ENCODE measurements around the gene KCTD3. TPM values are rescaled to one million over a fixed set of nuclear protein-coding genes. Genes with fewer than 3 reads are reported as not detected.

Gene KCTD3
- total RNA-seq, 1 donor from 2014 or later: 53.7 TPM

- Mint-ChIP-seq H3K9me3 (no peaks in the 10 kb centered on the region), H3K36me3 (peaks cover 5% of the 10 kb centered on the region), H3K27ac (peak overlapping the region; percentile 41), H3K4me3 (peak overlapping the region; percentile 95), H3K27me3 (no peaks in the 10 kb centered on the region), H3K4me1 (ENCODE audit: unreplicated experiment) (peaks cover 30% of the 10 kb centered on the region)
- no peak for DNase-seq (ENCODE audit: extremely low spot score, unreplicated experiment)
- TF ChIP-seq, protein P1, sequence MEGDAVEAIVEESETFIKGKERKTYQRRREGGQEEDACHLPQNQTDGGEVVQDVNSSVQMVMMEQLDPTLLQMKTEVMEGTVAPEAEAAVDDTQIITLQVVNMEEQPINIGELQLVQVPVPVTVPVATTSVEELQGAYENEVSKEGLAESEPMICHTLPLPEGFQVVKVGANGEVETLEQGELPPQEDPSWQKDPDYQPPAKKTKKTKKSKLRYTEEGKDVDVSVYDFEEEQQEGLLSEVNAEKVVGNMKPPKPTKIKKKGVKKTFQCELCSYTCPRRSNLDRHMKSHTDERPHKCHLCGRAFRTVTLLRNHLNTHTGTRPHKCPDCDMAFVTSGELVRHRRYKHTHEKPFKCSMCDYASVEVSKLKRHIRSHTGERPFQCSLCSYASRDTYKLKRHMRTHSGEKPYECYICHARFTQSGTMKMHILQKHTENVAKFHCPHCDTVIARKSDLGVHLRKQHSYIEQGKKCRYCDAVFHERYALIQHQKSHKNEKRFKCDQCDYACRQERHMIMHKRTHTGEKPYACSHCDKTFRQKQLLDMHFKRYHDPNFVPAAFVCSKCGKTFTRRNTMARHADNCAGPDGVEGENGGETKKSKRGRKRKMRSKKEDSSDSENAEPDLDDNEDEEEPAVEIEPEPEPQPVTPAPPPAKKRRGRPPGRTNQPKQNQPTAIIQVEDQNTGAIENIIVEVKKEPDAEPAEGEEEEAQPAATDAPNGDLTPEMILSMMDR (conservative IDR thresholded peaks at IDR 0.05): no peak
These were observed 3.1 kb downstream of the KCTD3 start for GRCh38 chr1:215569986-215570824.

DNA sequence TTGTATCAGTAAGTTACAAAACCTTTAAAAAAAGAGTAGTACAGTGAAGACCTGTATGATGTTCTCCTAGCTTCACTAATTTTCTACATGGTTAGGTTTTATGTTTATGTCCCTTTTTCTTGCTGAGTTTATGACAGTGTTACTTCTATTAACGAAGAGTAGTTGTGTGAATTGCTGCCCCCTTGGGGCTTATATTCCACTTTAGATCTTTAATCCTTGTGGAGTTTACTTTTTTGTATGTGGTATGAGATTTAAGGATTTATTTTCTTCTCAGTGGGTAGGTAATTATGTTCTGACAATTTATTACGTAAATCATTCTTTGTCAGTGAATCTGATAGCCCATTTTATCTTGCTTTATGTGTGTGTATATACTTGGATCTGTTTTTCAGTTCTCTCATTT, 14.8 kb downstream of the KCTD3 start:
- Mint-ChIP-seq H3K27ac (peak overlapping the region; percentile 43), H3K36me3 (peaks cover 65% of the 10 kb centered on the region), H3K9me3 (peaks cover 7% of the 10 kb centered on the region), H3K4me1 (ENCODE audit: unreplicated experiment) (no peaks in the 10 kb centered on the region), H3K4me3 (no peak overlapping the region), H3K27me3 (no peaks in the 10 kb centered on the region)
- TF ChIP-seq, protein P1 (conservative IDR thresholded peaks at IDR 0.05): no peak
- DNase-seq (ENCODE audit: extremely low spot score, unreplicated experiment): no peak

DNA sequence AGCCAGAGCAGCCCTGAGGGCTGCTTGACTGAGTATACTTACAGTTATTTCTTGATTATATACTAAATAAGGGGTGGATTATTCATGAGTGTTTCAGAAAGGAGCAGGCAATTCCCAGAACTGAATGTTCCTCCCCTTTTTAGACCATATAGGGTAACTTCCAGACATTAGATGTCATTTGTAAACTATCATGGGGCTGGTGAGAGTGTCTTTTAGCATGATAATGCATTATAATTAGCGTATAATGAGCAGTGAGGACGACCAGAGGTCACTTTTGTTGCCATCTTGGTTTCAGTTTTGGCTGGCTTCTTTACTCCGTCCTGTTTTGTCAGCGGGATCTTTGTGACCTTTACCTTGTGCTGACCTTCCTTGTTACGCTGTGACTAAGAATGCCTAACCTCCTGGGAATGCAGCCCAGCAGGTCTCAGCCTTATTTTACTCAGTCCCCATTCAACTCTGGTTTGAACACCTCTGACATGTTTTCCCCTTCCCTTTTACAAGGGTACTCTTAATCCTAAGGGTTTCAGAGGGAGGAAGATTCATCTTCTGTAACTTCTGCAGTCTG, 16.2 kb downstream of the KCTD3 start:
- Mint-ChIP-seq H3K27ac (peak overlapping the region; percentile 94), H3K4me3 (peak overlapping the region; percentile 69), H3K27me3 (no peaks in the 10 kb centered on the region), H3K36me3 (peaks cover 64% of the 10 kb centered on the region), H3K4me1 (ENCODE audit: unreplicated experiment) (no peaks in the 10 kb centered on the region), H3K9me3 (peaks cover 7% of the 10 kb centered on the region)
- TF ChIP-seq, protein P1 (conservative IDR thresholded peaks at IDR 0.05): no peak
- DNase-seq (ENCODE audit: extremely low spot score, unreplicated experiment): no peak

GRCh38 chr1:215584389-215584788, 17.3 kb downstream of the KCTD3 start:
- TF ChIP-seq, protein P1 (conservative IDR thresholded peaks at IDR 0.05): no peak
- no peak overlapping the region for H3K4me3 Mint-ChIP-seq
- no peak for DNase-seq (ENCODE audit: extremely low spot score, unreplicated experiment)
- peak overlapping the region; percentile 94 for H3K27ac Mint-ChIP-seq
- no peaks in the 10 kb centered on the region for H3K4me1 Mint-ChIP-seq (ENCODE audit: unreplicated experiment)
- H3K9me3 Mint-ChIP-seq: peaks cover 7% of the 10 kb centered on the region
- no peaks in the 10 kb centered on the region for H3K27me3 Mint-ChIP-seq
- peaks cover 68% of the 10 kb centered on the region for H3K36me3 Mint-ChIP-seq

DNA sequence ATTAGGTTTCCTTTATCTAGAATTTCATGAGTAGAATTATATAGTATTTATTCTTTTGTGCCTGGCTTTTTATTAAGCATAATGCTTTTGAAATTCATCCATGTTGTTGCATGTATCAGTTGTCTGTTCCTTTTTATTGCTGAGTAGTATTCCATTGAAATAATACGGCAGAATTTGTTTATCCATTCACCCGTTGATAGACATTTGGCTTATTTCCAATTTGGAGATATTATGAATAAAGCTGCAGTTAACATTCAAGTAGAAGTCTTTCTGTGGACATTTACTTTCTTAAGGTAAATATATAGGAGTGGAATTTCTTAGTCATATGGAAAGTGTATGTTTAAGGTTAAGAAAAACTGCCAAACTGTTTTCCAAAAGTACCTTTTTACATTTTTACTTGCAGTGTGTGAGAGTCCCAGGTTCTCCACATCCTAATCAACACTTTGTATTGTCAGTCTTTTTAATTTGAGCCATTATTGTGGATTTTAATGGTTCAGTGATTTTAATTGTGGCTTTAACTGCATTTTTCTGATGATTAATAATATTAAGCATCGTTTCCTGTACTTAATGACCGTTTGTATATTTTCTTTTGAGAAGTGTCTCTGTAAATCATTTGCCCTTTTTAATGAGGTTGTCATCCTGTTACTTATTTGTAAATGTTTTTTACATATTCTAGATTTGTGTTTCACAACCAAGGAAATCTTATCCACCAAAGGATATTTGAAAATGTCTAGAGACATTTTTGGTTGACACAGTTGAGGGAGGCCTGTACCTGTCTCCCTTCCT, 22.7 kb downstream of the KCTD3 start:
- Mint-ChIP-seq H3K4me3 (no peak overlapping the region), H3K27ac (peak overlapping the region; percentile 88), H3K36me3 (peaks cover 49% of the 10 kb centered on the region), H3K9me3 (peaks cover 6% of the 10 kb centered on the region), H3K27me3 (no peaks in the 10 kb centered on the region), H3K4me1 (ENCODE audit: unreplicated experiment) (peaks cover 15% of the 10 kb centered on the region)
- TF ChIP-seq, protein P1 (conservative IDR thresholded peaks at IDR 0.05): no peak
- DNase-seq (ENCODE audit: extremely low spot score, unreplicated experiment): no peak

Measured in type B pancreatic cell (in vitro differentiated cells).